ENCODE data around the gene KLHL30.
"Not testable (repeated sequence)": the region's sequence is repeated elsewhere in the genome, so short reads cannot be mapped to it uniquely, and the experiment has no call there.

Gene KLHL30

GRCh38 chr2:238101891-238102841 lies 36.3 kb upstream of the KLHL30 start:
- DNase-seq = no peak

GRCh38 chr2:238102865-238103264 lies 35.6 kb upstream of the KLHL30 start:
- no peak for DNase-seq

DNA sequence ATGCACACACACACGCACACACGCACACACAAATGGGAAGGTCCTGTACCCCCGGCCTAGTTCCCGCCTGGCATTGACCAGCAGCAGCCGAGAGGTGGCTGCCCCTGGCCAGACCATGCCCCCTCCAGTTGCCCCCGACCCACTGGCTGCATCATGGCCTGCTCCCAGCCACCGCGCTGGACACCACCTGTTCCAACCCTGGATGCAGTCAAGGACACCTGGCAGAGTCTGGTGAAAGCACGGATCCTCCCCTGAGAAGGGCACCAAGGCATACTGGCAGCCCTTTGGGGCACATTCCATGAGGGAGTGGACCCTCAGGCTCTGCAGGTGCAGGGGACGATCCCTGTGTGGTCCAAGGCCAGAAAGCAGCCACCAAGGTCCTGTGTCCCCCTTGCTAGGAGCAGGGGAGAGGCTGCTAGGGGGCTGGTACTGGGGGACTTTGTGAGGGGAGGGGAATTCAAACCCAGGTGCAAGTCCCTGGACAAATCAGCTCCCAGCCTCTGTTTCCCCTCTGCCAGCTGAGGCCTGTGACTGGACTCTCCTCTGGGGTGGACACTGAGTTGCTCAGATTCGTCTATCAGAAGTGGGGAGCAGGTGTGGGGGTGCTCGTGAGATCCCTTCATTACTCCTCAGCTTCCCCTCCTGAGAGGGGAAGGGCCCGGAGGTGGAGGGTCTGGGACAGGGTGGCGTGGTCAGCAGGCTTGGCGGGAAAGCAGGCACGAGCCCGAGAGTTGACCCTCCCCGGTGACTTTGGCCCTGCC lies 34.8 kb upstream of the KLHL30 start:
- no peak for DNase-seq

GRCh38 chr2:238104226-238104690 lies 34.2 kb upstream of the KLHL30 start:
- DNase-seq = no peak

GRCh38 chr2:238104691-238105371 lies 33.6 kb upstream of the KLHL30 start:
- no peak for DNase-seq

- no peak for DNase-seq
Observed at GRCh38 chr2:238105506-238106338, 32.7 kb upstream of the KLHL30 start.

- DNase-seq = no peak
Observed at GRCh38 chr2:238106339-238106697, 32.1 kb upstream of the KLHL30 start.

- DNase-seq = no peak
Observed at GRCh38 chr2:238106698-238107524, 31.6 kb upstream of the KLHL30 start.

GRCh38 chr2:238107525-238108422 lies 30.7 kb upstream of the KLHL30 start:
- no peak for DNase-seq

GRCh38 chr2:238108423-238109183 lies 29.9 kb upstream of the KLHL30 start:
- DNase-seq = no peak

DNA sequence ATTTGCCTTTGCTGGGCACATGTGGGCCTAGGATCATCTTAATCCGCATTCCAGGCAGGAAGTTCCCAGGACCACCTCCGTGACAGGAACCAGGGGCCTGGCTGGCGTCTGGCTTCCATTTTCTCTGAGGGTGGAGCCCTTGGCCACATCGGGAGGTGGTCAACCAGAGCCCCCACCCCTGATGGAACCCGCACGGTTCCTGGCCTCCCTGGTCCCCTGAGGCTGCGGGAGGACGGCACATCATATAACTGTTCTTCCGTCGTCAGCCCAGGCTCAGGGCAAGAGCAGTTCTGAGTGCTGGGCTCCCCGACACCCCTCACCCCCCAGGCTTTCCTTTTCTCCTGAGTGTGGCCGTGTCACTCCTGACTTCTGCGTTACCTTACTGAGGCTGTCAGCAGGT lies 24.9 kb upstream of the KLHL30 start:
- DNase-seq = no peak

- DNase-seq = no peak
Observed at GRCh38 chr2:238114331-238114841, 24.1 kb upstream of the KLHL30 start.

DNA sequence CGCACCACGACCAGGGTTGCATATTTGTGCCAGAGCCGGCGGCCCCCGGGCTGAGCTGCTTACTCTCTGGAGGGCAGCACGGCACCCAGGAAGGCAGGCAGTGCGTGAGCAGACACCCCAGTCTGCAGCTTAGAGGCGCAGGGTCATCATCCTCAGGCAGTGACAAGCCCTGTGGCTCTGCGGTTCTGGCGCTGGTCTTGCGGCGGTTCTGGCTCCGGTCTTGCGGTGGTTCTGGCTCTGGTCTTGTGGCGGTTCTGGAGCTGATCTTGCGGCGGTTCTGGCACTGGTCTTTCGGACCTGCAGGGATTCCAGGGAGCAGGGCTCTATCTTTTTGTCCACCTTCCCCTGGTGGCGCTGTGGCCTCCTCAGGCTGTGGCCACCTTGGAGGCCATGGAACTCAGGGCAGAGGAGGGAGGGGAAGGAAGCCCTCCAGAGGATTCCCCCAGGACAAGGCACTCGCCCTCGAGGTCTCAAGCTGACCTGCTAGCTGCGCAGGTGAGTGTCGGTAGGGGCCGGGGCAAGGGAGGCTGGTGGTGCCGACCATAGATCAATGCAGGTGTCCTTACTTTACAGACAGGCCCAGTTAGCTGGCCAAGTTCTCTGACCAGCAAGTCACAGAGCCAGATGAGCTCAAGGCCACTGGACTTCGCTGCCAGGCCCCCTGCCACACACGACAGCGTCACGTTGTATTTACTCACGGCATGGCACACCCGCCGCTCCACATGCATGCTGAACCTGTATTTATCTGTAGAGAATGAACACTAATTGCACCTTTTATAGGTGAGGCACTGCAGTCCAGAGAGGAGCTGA lies 23.4 kb upstream of the KLHL30 start:
- no peak for DNase-seq

- DNase-seq = not testable (repeated sequence)
Observed at GRCh38 chr2:238115709-238116108, 22.8 kb upstream of the KLHL30 start.

DNA sequence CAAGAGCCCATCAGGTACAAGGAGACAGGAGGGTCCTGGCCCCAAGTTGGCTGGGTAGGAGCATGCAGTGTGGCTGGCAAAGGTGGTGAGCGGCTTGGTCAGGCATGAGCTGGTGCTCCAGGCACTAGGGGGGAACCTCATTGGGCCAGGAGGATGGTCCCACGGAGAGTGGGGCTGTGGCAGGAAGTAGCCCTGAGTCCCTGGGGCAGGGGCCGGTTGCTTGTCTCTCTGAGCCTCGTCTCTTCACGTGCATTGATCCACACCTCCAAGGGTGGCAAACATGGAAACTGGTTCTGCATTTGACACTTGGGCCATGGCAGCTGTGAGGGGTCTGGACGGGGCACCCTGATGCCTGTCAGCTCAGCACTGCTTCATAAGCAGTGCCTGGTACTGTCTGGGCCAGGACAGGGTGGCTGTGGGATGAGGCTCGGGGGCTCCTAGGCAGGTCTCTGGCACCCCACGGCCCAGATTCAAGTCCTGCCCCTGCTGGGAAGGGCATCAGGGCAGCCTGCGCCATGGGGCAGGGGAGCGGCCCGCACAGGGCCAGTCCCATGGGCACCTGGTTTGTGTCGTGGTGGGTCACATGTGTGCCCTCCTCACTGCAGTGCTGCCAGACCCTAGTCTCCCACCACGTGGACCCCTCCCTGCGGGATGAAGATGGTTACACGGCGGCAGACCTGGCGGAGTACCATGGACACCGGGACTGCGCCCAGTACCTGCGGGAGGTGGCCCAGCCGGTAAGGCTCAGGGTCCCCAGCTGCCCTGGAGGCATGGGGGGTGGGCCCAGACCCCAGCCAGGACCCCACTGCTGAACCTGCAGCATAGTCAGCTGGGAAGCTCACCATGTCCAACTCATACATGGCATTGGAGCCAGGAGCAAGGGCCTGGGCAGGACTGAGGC lies 21.9 kb upstream of the KLHL30 start:
- no peak for DNase-seq

GRCh38 chr2:238117199-238118154 lies 21.0 kb upstream of the KLHL30 start:
- DNase-seq = no peak

Measured in activated naive CD4-positive, alpha-beta T cell (primary cell).